ENCODE data around the gene MPV17.

DNA sequence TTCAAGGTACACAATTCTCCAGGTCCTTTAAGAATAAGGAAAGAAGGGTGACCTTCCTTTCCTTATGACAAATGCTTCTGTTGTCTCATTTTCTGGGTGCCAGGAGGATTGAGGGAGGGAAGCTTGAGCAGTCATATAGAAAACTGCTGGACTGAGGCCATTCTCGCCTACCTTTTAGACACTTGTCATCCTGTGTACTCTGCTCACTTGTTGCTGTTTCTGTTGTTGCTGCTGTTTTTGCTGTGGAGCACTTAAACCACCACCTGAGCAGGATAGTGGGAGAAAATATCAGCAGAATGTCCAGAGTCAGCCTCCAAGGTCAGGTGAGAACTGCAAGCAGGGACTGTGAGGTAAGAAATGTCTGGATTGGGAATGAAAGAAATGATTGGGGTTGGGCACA lies 44.9 kb downstream of the MPV17 start:
- no peak for TF ChIP-seq RAD21 (conservative IDR thresholded peaks at IDR 0.05)
- TF ChIP-seq, protein P1, sequence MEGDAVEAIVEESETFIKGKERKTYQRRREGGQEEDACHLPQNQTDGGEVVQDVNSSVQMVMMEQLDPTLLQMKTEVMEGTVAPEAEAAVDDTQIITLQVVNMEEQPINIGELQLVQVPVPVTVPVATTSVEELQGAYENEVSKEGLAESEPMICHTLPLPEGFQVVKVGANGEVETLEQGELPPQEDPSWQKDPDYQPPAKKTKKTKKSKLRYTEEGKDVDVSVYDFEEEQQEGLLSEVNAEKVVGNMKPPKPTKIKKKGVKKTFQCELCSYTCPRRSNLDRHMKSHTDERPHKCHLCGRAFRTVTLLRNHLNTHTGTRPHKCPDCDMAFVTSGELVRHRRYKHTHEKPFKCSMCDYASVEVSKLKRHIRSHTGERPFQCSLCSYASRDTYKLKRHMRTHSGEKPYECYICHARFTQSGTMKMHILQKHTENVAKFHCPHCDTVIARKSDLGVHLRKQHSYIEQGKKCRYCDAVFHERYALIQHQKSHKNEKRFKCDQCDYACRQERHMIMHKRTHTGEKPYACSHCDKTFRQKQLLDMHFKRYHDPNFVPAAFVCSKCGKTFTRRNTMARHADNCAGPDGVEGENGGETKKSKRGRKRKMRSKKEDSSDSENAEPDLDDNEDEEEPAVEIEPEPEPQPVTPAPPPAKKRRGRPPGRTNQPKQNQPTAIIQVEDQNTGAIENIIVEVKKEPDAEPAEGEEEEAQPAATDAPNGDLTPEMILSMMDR (IDR thresholded peaks at IDR 0.05; ENCODE audit: poor library complexity, severe bottlenecking): no peak
- no peak for TF ChIP-seq EP300 (conservative IDR thresholded peaks at IDR 0.05; ENCODE audit: poor library complexity, severe bottlenecking)
- TF ChIP-seq SMC3 (conservative IDR thresholded peaks at IDR 0.05; ENCODE audit: poor library complexity): no peak
- no peak for TF ChIP-seq POLR2AphosphoS5 (IDR thresholded peaks at IDR 0.05)
- no peak for TF ChIP-seq EZH2 (IDR thresholded peaks at IDR 0.05; ENCODE audit: borderline replicate concordance, insufficient read depth, low read length, poor library complexity, severe bottlenecking)
- TF ChIP-seq, protein P2, sequence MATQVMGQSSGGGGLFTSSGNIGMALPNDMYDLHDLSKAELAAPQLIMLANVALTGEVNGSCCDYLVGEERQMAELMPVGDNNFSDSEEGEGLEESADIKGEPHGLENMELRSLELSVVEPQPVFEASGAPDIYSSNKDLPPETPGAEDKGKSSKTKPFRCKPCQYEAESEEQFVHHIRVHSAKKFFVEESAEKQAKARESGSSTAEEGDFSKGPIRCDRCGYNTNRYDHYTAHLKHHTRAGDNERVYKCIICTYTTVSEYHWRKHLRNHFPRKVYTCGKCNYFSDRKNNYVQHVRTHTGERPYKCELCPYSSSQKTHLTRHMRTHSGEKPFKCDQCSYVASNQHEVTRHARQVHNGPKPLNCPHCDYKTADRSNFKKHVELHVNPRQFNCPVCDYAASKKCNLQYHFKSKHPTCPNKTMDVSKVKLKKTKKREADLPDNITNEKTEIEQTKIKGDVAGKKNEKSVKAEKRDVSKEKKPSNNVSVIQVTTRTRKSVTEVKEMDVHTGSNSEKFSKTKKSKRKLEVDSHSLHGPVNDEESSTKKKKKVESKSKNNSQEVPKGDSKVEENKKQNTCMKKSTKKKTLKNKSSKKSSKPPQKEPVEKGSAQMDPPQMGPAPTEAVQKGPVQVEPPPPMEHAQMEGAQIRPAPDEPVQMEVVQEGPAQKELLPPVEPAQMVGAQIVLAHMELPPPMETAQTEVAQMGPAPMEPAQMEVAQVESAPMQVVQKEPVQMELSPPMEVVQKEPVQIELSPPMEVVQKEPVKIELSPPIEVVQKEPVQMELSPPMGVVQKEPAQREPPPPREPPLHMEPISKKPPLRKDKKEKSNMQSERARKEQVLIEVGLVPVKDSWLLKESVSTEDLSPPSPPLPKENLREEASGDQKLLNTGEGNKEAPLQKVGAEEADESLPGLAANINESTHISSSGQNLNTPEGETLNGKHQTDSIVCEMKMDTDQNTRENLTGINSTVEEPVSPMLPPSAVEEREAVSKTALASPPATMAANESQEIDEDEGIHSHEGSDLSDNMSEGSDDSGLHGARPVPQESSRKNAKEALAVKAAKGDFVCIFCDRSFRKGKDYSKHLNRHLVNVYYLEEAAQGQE (IDR thresholded peaks at IDR 0.05; ENCODE audit: borderline replicate concordance): no peak
